ENCODE measurements around the gene CCDC6. TPM values are rescaled to one million over a fixed set of nuclear protein-coding genes. Genes with fewer than 3 reads are reported as not detected.

Gene CCDC6
- total RNA-seq, 1 donor from 2014 or later = 28.1 TPM

GRCh38 chr10:59891349-59891748 lies 15.0 kb downstream of the CCDC6 start:
- Mint-ChIP-seq H3K9me3 (ENCODE audit: unreplicated experiment) (peaks cover 6% of the 10 kb centered on the region), H3K27ac (ENCODE audit: unreplicated experiment) (no peak overlapping the region), H3K36me3 (ENCODE audit: unreplicated experiment) (no peaks in the 10 kb centered on the region), H3K4me3 (ENCODE audit: unreplicated experiment) (no peak overlapping the region), H3K27me3 (ENCODE audit: unreplicated experiment) (peaks cover 1% of the 10 kb centered on the region), H3K4me1 (ENCODE audit: low read depth, unreplicated experiment) (peaks cover 30% of the 10 kb centered on the region)
- no peak for TF ChIP-seq CTCF (IDR thresholded peaks at IDR 0.05; ENCODE audit: partially characterized antibody, unreplicated experiment)
- no peak for DNase-seq

GRCh38 chr10:59888781-59889435 lies 17.4 kb downstream of the CCDC6 start:
- Mint-ChIP-seq H3K4me1 (ENCODE audit: low read depth, unreplicated experiment) (peaks cover 31% of the 10 kb centered on the region), H3K27ac (ENCODE audit: unreplicated experiment) (peak overlapping the region; percentile 57), H3K9me3 (ENCODE audit: unreplicated experiment) (peaks cover 8% of the 10 kb centered on the region), H3K27me3 (ENCODE audit: unreplicated experiment) (peaks cover 1% of the 10 kb centered on the region), H3K36me3 (ENCODE audit: unreplicated experiment) (no peaks in the 10 kb centered on the region), H3K4me3 (ENCODE audit: unreplicated experiment) (no peak overlapping the region)
- TF ChIP-seq CTCF (IDR thresholded peaks at IDR 0.05; ENCODE audit: partially characterized antibody, unreplicated experiment) = no peak
- DNase-seq = no peak

GRCh38 chr10:59887972-59888640 lies 18.2 kb downstream of the CCDC6 start:
- Mint-ChIP-seq H3K27me3 (ENCODE audit: unreplicated experiment) (peaks cover 1% of the 10 kb centered on the region), H3K4me1 (ENCODE audit: low read depth, unreplicated experiment) (peaks cover 31% of the 10 kb centered on the region), H3K36me3 (ENCODE audit: unreplicated experiment) (no peaks in the 10 kb centered on the region), H3K4me3 (ENCODE audit: unreplicated experiment) (peak overlapping the region; percentile 9), H3K27ac (ENCODE audit: unreplicated experiment) (peak overlapping the region; percentile 45), H3K9me3 (ENCODE audit: unreplicated experiment) (peaks cover 8% of the 10 kb centered on the region)
- no peak for DNase-seq
- no peak for TF ChIP-seq CTCF (IDR thresholded peaks at IDR 0.05; ENCODE audit: partially characterized antibody, unreplicated experiment)

- peaks cover 31% of the 10 kb centered on the region for H3K4me1 Mint-ChIP-seq (ENCODE audit: low read depth, unreplicated experiment)
Observed at GRCh38 chr10:59887006-59887405, 19.4 kb downstream of the CCDC6 start.

More at GRCh38 chr10:59887006-59887405, 19.4 kb downstream of the CCDC6 start:
- H3K36me3 Mint-ChIP-seq (ENCODE audit: unreplicated experiment) = no peaks in the 10 kb centered on the region
- H3K27me3 Mint-ChIP-seq (ENCODE audit: unreplicated experiment) = peaks cover 1% of the 10 kb centered on the region
- H3K4me3 Mint-ChIP-seq (ENCODE audit: unreplicated experiment) = no peak overlapping the region
- H3K9me3 Mint-ChIP-seq (ENCODE audit: unreplicated experiment) = peaks cover 8% of the 10 kb centered on the region
- DNase-seq = no peak
- TF ChIP-seq CTCF (IDR thresholded peaks at IDR 0.05; ENCODE audit: partially characterized antibody, unreplicated experiment) = no peak
- no peak overlapping the region for H3K27ac Mint-ChIP-seq (ENCODE audit: unreplicated experiment)
